Articular chondrocyte of knee joint (primary cell): Measurements from ENCODE around the gene TRAF1. TPM values are rescaled to one million over a fixed set of nuclear protein-coding genes. Genes with fewer than 3 reads are reported as not detected.

ENCODE experiments used
- total RNA-seq: library from RNA; depleted of rRNA; stranded (reverse); fragments of >200 nt; gene quantifications from 2 replicates; pipeline ENCODE4 v1.2.3, GENCODE V29; 2012

TRAF1 gene, protein sequence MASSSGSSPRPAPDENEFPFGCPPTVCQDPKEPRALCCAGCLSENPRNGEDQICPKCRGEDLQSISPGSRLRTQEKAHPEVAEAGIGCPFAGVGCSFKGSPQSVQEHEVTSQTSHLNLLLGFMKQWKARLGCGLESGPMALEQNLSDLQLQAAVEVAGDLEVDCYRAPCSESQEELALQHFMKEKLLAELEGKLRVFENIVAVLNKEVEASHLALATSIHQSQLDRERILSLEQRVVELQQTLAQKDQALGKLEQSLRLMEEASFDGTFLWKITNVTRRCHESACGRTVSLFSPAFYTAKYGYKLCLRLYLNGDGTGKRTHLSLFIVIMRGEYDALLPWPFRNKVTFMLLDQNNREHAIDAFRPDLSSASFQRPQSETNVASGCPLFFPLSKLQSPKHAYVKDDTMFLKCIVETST
- total RNA-seq: 5.2 and 7.6 TPM in 2 replicates

DNA sequence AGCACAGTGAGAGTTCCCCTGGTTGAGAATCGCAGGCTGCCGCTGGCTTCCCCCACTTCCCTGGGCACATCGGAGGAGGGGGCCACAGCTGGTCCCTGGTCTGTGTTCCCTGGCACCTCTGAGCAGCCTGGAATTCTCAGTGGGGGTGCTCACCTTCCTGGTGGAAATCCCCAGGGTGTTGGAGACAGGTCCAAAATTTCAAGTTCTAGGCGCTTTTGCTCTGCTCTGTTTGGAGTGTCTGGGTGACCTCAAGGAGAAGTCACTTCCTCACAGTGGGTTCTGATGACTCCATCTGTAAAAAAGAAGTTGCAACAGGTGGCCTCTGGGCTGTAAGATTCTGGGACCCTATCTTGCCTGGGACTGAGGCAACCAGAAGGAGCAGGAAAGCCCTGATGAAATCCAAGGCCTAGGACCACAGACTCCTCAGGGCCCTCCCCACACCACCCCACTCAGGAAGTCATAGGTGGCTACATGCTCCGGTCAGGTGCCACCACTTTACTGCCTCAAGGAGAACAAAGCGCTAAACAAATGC is at the start of gene TRAF1:
Gene TRAF1, minus strand, starts transcription at position 400 of the 532 bp plus-strand sequence. CDS start 721 bp downstream, outside the sequence.

DNA sequence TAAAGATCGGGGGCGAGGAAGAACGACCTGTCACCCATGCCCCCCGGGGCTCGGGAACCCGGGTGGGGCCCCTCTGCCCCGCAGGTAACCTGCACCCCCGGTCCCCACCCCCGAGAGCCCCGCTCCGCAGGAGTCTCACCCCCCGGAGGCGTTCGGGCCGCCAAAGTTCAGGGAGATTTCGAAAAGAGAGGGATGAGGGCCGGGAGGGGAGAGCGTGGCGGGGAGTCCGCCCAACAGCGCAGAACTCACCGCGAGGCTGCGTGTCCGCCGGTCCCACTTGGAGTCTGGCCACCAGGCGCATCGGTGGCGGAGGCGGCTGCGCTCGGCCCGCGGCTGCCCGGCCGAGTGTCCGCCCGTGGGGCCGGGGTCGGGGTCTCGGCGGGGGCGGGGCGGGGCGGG is 49.8 kb downstream of the TRAF1 start, which contains the start of gene PHF19:
Gene PHF19, minus strand, starts transcription at position 347 of the 399 bp plus-strand sequence. CDS start 2,447 bp downstream, outside the sequence.

Other genes starting within 250 kb of the TRAF1 start
- gene MEGF9, start 212.3 kb downstream of the TRAF1 start, total RNA-seq: 24.4 and 30.1 TPM in 2 replicates
- 53.4 and 55.2 TPM in 2 replicates for gene FBXW2, start 133.4 kb downstream of the TRAF1 start, total RNA-seq
- gene PSMD5, start 83.9 kb downstream of the TRAF1 start, total RNA-seq: 57.6 TPM in 2 replicates
- 34.5 and 34.8 TPM in 2 replicates for gene PHF19, start 49.6 kb downstream of the TRAF1 start, total RNA-seq
- 10.2 and 12.0 TPM in 2 replicates for gene C5, start 123.5 kb upstream of the TRAF1 start, total RNA-seq
- gene CNTRL, start 148.2 kb upstream of the TRAF1 start, total RNA-seq: 9.9 and 10.1 TPM in 2 replicates